ENCODE results near the gene METTL2A. TPM values are rescaled to one million over a fixed set of nuclear protein-coding genes. Genes with fewer than 3 reads are reported as not detected.
A peak's percentile ranks its signal among the peaks of the same experiment; 100 is the strongest.
"Not testable (repeated sequence)": the region's sequence is repeated elsewhere in the genome, so short reads cannot be mapped to it uniquely, and the experiment has no call there.

The METTL2A gene
- 26.9 TPM for polyA plus RNA-seq (2013, experiment 1 of 2)
- polyA plus RNA-seq (2013, experiment 2 of 2): 28.0 TPM

- under 1% methylated on average over 58 of the region's 58 CpGs for WGBS
- Histone ChIP-seq H3K4me3 (ENCODE audit: low read length) (peak within 1 kb of the TSS; percentile 84), H3K9ac (ENCODE audit: low read depth, low read length) (peak within 1 kb of the TSS; percentile 87), H3K27ac (ENCODE audit: low read depth, low read length) (peak within 1 kb of the TSS; percentile 80; the same call in 1 of the 2 replicates), H3K36me3 (ENCODE audit: insufficient read depth, low read length) (peaks cover 22% of the 10 kb centered on the region)
- H3K4me1 ChIP-seq (ENCODE audit: insufficient read depth, low read length); H3K27me3 ChIP-seq (ENCODE audit: insufficient read depth, low read length); H3K9me3 ChIP-seq (ENCODE audit: insufficient read depth, low read depth, low read length): not testable (repeated sequence)
These were observed at the start of gene METTL2A for GRCh38 chr17:62423647-62424461. METTL2A (plus strand) TSS chr17:62423897; CDS start chr17:62423903, 6 bp downstream.

GRCh38 chr17:62380253-62380652, 43.4 kb upstream of the METTL2A start, which contains the start of gene EFCAB3:
EFCAB3 (plus strand) TSS chr17:62380553; CDS start chr17:62382980, 2,427 bp downstream.
- Histone ChIP-seq H3K4me1 (ENCODE audit: insufficient read depth, low read length) (no peaks in the 10 kb centered on the region), H3K9me3 (ENCODE audit: insufficient read depth, low read depth, low read length) (no peaks in the 10 kb centered on the region), H3K27ac (ENCODE audit: low read depth, low read length) (no peak within 1 kb of the TSS), H3K9ac (ENCODE audit: low read depth, low read length) (no peak within 1 kb of the TSS), H3K4me3 (ENCODE audit: low read length) (no peak within 1 kb of the TSS), H3K27me3 (ENCODE audit: insufficient read depth, low read length) (no peaks in the 10 kb centered on the region; the same call in 1 of the 2 replicates), H3K36me3 (ENCODE audit: insufficient read depth, low read length) (no peaks in the 10 kb centered on the region)
- WGBS: 84% methylated on average over 3 of the region's 3 CpGs

- Histone ChIP-seq H3K9me3 (ENCODE audit: insufficient read depth, low read depth, low read length) (no peaks in the 10 kb centered on the region), H3K27ac (ENCODE audit: low read depth, low read length) (no peak overlapping the region), H3K4me3 (ENCODE audit: low read length) (no peak overlapping the region), H3K36me3 (ENCODE audit: insufficient read depth, low read length) (no peaks in the 10 kb centered on the region), H3K4me1 (ENCODE audit: insufficient read depth, low read length) (no peaks in the 10 kb centered on the region), H3K9ac (ENCODE audit: low read depth, low read length) (no peak overlapping the region), H3K27me3 (ENCODE audit: insufficient read depth, low read length) (no peaks in the 10 kb centered on the region; the same call in 1 of the 2 replicates)
- WGBS: 93% methylated on average over 18 of the region's 18 CpGs
These were observed 42.1 kb upstream of the METTL2A start for GRCh38 chr17:62381561-62381960.

GRCh38 chr17:62388856-62389255, 34.8 kb upstream of the METTL2A start:
- H3K27me3 ChIP-seq (ENCODE audit: insufficient read depth, low read length): no peaks in the 10 kb centered on the region
- WGBS: 93% methylated on average over 1 of the region's 1 CpG
- H3K9me3 ChIP-seq (ENCODE audit: insufficient read depth, low read depth, low read length): no peaks in the 10 kb centered on the region
- no peak overlapping the region for H3K27ac ChIP-seq (ENCODE audit: low read depth, low read length)
- no peaks in the 10 kb centered on the region for H3K4me1 ChIP-seq (ENCODE audit: insufficient read depth, low read length)
- H3K36me3 ChIP-seq (ENCODE audit: insufficient read depth, low read length): no peaks in the 10 kb centered on the region
- no peak overlapping the region for H3K9ac ChIP-seq (ENCODE audit: low read depth, low read length)
- H3K4me3 ChIP-seq (ENCODE audit: low read length): no peak overlapping the region

GRCh38 chr17:62392908-62393307, 30.8 kb upstream of the METTL2A start:
- no CpG with 5 or more reads among the region's 1 CpG for WGBS
- Histone ChIP-seq H3K36me3 (ENCODE audit: insufficient read depth, low read length) (no peaks in the 10 kb centered on the region), H3K27ac (ENCODE audit: low read depth, low read length) (no peak overlapping the region), H3K9me3 (ENCODE audit: insufficient read depth, low read depth, low read length) (no peaks in the 10 kb centered on the region), H3K4me1 (ENCODE audit: insufficient read depth, low read length) (no peaks in the 10 kb centered on the region), H3K4me3 (ENCODE audit: low read length) (no peak overlapping the region), H3K9ac (ENCODE audit: low read depth, low read length) (no peak overlapping the region), H3K27me3 (ENCODE audit: insufficient read depth, low read length) (no peaks in the 10 kb centered on the region)

- no peaks in the 10 kb centered on the region for H3K27me3 ChIP-seq (ENCODE audit: insufficient read depth, low read length)
- no peak overlapping the region for H3K27ac ChIP-seq (ENCODE audit: low read depth, low read length)
- 82% methylated on average over 1 of the region's 1 CpG for WGBS
- H3K36me3 ChIP-seq (ENCODE audit: insufficient read depth, low read length): no peaks in the 10 kb centered on the region
- no peak overlapping the region for H3K9ac ChIP-seq (ENCODE audit: low read depth, low read length)
- H3K4me3 ChIP-seq (ENCODE audit: low read length): no peak overlapping the region
- no peaks in the 10 kb centered on the region for H3K9me3 ChIP-seq (ENCODE audit: insufficient read depth, low read depth, low read length)
- H3K4me1 ChIP-seq (ENCODE audit: insufficient read depth, low read length): no peaks in the 10 kb centered on the region
These were observed 24.8 kb upstream of the METTL2A start for GRCh38 chr17:62398891-62399290.

GRCh38 chr17:62405451-62405850, 18.2 kb upstream of the METTL2A start:
- no peaks in the 10 kb centered on the region for H3K9me3 ChIP-seq (ENCODE audit: insufficient read depth, low read depth, low read length)
- H3K9ac ChIP-seq (ENCODE audit: low read depth, low read length): no peak overlapping the region
- H3K4me3 ChIP-seq (ENCODE audit: low read length): no peak overlapping the region
- H3K36me3 ChIP-seq (ENCODE audit: insufficient read depth, low read length): no peaks in the 10 kb centered on the region
- no peaks in the 10 kb centered on the region for H3K27me3 ChIP-seq (ENCODE audit: insufficient read depth, low read length)
- peaks cover 7% of the 10 kb centered on the region; the same call in 1 of the 2 replicates for H3K4me1 ChIP-seq (ENCODE audit: insufficient read depth, low read length)
- H3K27ac ChIP-seq (ENCODE audit: low read depth, low read length): no peak overlapping the region
- 90% methylated on average over 2 of the region's 2 CpGs for WGBS

- H3K9me3 ChIP-seq (ENCODE audit: insufficient read depth, low read depth, low read length); H3K36me3 ChIP-seq (ENCODE audit: insufficient read depth, low read length); H3K27me3 ChIP-seq (ENCODE audit: insufficient read depth, low read length); H3K27ac ChIP-seq (ENCODE audit: low read depth, low read length); H3K9ac ChIP-seq (ENCODE audit: low read depth, low read length); H3K4me3 ChIP-seq (ENCODE audit: low read length); H3K4me1 ChIP-seq (ENCODE audit: insufficient read depth, low read length): not testable (repeated sequence)
- WGBS: 92% methylated on average over 1 of the region's 1 CpG
These were observed 10.6 kb upstream of the METTL2A start for GRCh38 chr17:62413090-62413489.

- H3K27me3 ChIP-seq (ENCODE audit: insufficient read depth, low read length); H3K4me3 ChIP-seq (ENCODE audit: low read length); H3K9me3 ChIP-seq (ENCODE audit: insufficient read depth, low read depth, low read length); H3K27ac ChIP-seq (ENCODE audit: low read depth, low read length); H3K4me1 ChIP-seq (ENCODE audit: insufficient read depth, low read length); H3K9ac ChIP-seq (ENCODE audit: low read depth, low read length): not testable (repeated sequence)
- WGBS: 100% methylated on average over 1 of the region's 2 CpGs
- H3K36me3 ChIP-seq (ENCODE audit: insufficient read depth, low read length): peaks cover 30% of the 10 kb centered on the region
These were observed 2.5 kb downstream of the METTL2A start for GRCh38 chr17:62426214-62426613.

GRCh38 chr17:62435251-62435650, 11.6 kb downstream of the METTL2A start:
- not testable (repeated sequence) for H3K4me3 ChIP-seq (ENCODE audit: low read length); H3K4me1 ChIP-seq (ENCODE audit: insufficient read depth, low read length); H3K9me3 ChIP-seq (ENCODE audit: insufficient read depth, low read depth, low read length); H3K27ac ChIP-seq (ENCODE audit: low read depth, low read length); H3K9ac ChIP-seq (ENCODE audit: low read depth, low read length); H3K27me3 ChIP-seq (ENCODE audit: insufficient read depth, low read length)
- H3K36me3 ChIP-seq (ENCODE audit: insufficient read depth, low read length): peaks cover 33% of the 10 kb centered on the region
- 100% methylated on average over 2 of the region's 4 CpGs for WGBS

- not testable (repeated sequence) for H3K9me3 ChIP-seq (ENCODE audit: insufficient read depth, low read depth, low read length); H3K9ac ChIP-seq (ENCODE audit: low read depth, low read length); H3K27ac ChIP-seq (ENCODE audit: low read depth, low read length); H3K4me1 ChIP-seq (ENCODE audit: insufficient read depth, low read length); H3K27me3 ChIP-seq (ENCODE audit: insufficient read depth, low read length); H3K4me3 ChIP-seq (ENCODE audit: low read length)
- peaks cover 62% of the 10 kb centered on the region for H3K36me3 ChIP-seq (ENCODE audit: insufficient read depth, low read length)
- WGBS: 98% methylated on average over 6 of the region's 6 CpGs
These were observed 17.5 kb downstream of the METTL2A start for GRCh38 chr17:62441181-62441580.
